H1 (cell line): ENCODE data around the gene TNIK. TPM values are rescaled to one million over a fixed set of nuclear protein-coding genes. Genes with fewer than 3 reads are reported as not detected.

Source experiments
- CTCF ChIA-PET: fragments of 300-600 bp; sonication (Branson Sonifier 250); formaldehyde crosslinking; loops from one replicate; lab custom pipeline; 2021; ENCODE audit not compliant: partially characterized antibody; lab: Charles Lee
- POLR2A ChIA-PET: fragments of 300-600 bp; sonication (Branson Sonifier 250); formaldehyde crosslinking; loops from one replicate; lab custom pipeline; 2021; ENCODE audit warnings: inconsistent platforms; ENCODE audit not compliant: partially characterized antibody; lab: Charles Lee
- DNase-seq, 2 experiments: peaks; one replicate each; pipeline versions ENCODE4 v3.0.0 to v3.0.0-alpha.2; 2010 to 2022; ENCODE audit warnings: low spot score in 2 of 2, low read depth in 1 of 2, mixed read lengths in 1 of 2
- FAIRE-seq: peaks from 2 replicates; lab custom pipeline; 2011; peaks lifted over from hg19 to GRCh38; lab: Jason Lieb, UNC
- H2AFZ ChIP-seq: 2 replicates; pipeline ENCODE4 v1.8.1; 2012; ENCODE audit warnings: low read length, inconsistent platforms
- H2AK5ac ChIP-seq: 2 replicates; pipeline ENCODE4 v1.6.1; 2013; ENCODE audit warnings: low read depth, low read length
- H2BK120ac ChIP-seq: replicated peaks from 2 replicates; pipeline ENCODE3; 2013; ENCODE audit warnings: low read depth, low read length, inconsistent platforms
- H2BK12ac ChIP-seq: 2 replicates; pipeline ENCODE4 v1.6.1; 2013; ENCODE audit warnings: low read depth, low read length
- H2BK15ac ChIP-seq: 2 replicates; pipeline ENCODE4 v1.6.1; 2013; ENCODE audit warnings: low read length
- H2BK20ac ChIP-seq: 2 replicates; pipeline ENCODE4 v1.6.1; 2013; ENCODE audit warnings: low read length
- H2BK5ac ChIP-seq: 2 replicates; pipeline ENCODE4 v1.6.1; 2013; ENCODE audit warnings: low read depth, low read length
- H3K14ac ChIP-seq: 2 replicates; pipeline ENCODE4 v1.6.1; 2013; ENCODE audit warnings: inconsistent platforms; ENCODE audit not compliant: insufficient read length
- H3K18ac ChIP-seq: 2 replicates; pipeline ENCODE4 v1.6.1; 2013; ENCODE audit warnings: low read length; ENCODE audit errors: extremely low read depth
- H3K23ac ChIP-seq: 2 replicates; pipeline ENCODE4 v1.6.1; 2013; ENCODE audit warnings: inconsistent platforms; ENCODE audit not compliant: insufficient read length
- H3K23me2 ChIP-seq: 2 replicates; pipeline ENCODE4 v1.6.1; 2013; ENCODE audit warnings: low read depth, low read length
- H3K27ac ChIP-seq: 2 replicates; pipeline ENCODE4 v1.6.1; 2011; ENCODE audit warnings: low read depth, low read length, inconsistent platforms
- H3K27me3 ChIP-seq, 4 experiments: replicated peaks in 1 of 4; 1 replicate in 1 of 4; 2 replicates in 3 of 4; pipeline versions ENCODE4 v1.6.1 to v1.8.1; 2011 to 2013; ENCODE audit warnings: low read length in 3 of 4, mild to moderate bottlenecking in 3 of 4, inconsistent platforms in 2 of 4, mixed read lengths in 2 of 4, moderate library complexity in 1 of 4; ENCODE audit not compliant: control insufficient read depth in 3 of 4, insufficient read depth in 3 of 4; ENCODE audit errors: extremely low read depth in 1 of 4
- H3K36me3 ChIP-seq, 4 experiments: 2 replicates each; pipeline versions ENCODE4 v1.6.1 to v1.8.1; 2011 to 2013; ENCODE audit warnings: mild to moderate bottlenecking in 4 of 4, low read length in 3 of 4, moderate library complexity in 2 of 4, control low read depth in 1 of 4, inconsistent platforms in 1 of 4; ENCODE audit not compliant: insufficient read depth in 4 of 4, control insufficient read depth in 2 of 4
- H3K4ac ChIP-seq: replicated peaks from 2 replicates; pipeline ENCODE3; 2013; ENCODE audit warnings: low read length, low read depth, mixed read lengths, inconsistent platforms; ENCODE audit not compliant: insufficient read length
- H3K4me1 ChIP-seq, 4 experiments: replicated peaks in 1 of 4; 1 replicate in 1 of 4; 2 replicates in 3 of 4; pipeline versions ENCODE4 v1.6.1 to v1.8.1; 2011 to 2013; ENCODE audit warnings: low read length in 3 of 4, inconsistent platforms in 2 of 4, mixed read lengths in 1 of 4; ENCODE audit not compliant: insufficient read depth in 4 of 4, control insufficient read depth in 3 of 4
- H3K4me2 ChIP-seq, 2 experiments: 2 replicates each; pipeline versions ENCODE4 v1.6.1 to v1.8.1; 2011 to 2013; ENCODE audit warnings: low read depth in 2 of 2, low read length in 2 of 2, control low read depth in 1 of 2, inconsistent platforms in 1 of 2, mild to moderate bottlenecking in 1 of 2; ENCODE audit not compliant: insufficient read depth in 1 of 2
- H3K4me3 ChIP-seq, 4 experiments: fragments of 200-600, 300-600 bp in 1 of 4; sonication (generic), shearing (Covaris generic), sonication (Bioruptor Twin) in 1 of 4; 2 replicates each; pipeline versions ENCODE4 v1.5.1 to v1.8.1; 2011 to 2016; ENCODE audit warnings: low read length in 4 of 4, low read depth in 3 of 4, control low read depth in 2 of 4, inconsistent platforms in 2 of 4, mild to moderate bottlenecking in 2 of 4, mixed read lengths in 1 of 4, moderate library complexity in 1 of 4; ENCODE audit not compliant: insufficient read depth in 2 of 4; ENCODE audit errors: extremely low read depth in 1 of 4
- H3K56ac ChIP-seq: replicated peaks from 2 replicates; pipeline ENCODE3; 2013; ENCODE audit warnings: low read depth, mild to moderate bottlenecking, mixed read lengths, low read length, inconsistent platforms; ENCODE audit not compliant: insufficient read length
- H3K79me1 ChIP-seq: 2 replicates; pipeline ENCODE4 v1.6.1; 2013; ENCODE audit warnings: low read depth, low read length, control low read depth
- H3K79me2 ChIP-seq, 2 experiments: 2 replicates each; pipeline versions ENCODE4 v1.6.1 to v1.8.1; 2012 to 2013; ENCODE audit warnings: low read length in 2 of 2, mild to moderate bottlenecking in 2 of 2, inconsistent platforms in 1 of 2; ENCODE audit not compliant: insufficient read depth in 2 of 2, control insufficient read depth in 1 of 2
- H3K9ac ChIP-seq, 4 experiments: replicated peaks in 1 of 4; 1 replicate in 1 of 4; 2 replicates in 3 of 4; pipeline versions ENCODE4 v1.6.1 to v1.8.1; 2011 to 2013; ENCODE audit warnings: low read depth in 3 of 4, low read length in 3 of 4, control low read depth in 2 of 4, mild to moderate bottlenecking in 2 of 4, moderate library complexity in 2 of 4, inconsistent platforms in 1 of 4; ENCODE audit errors: extremely low read depth in 1 of 4
- H3K9me3 ChIP-seq, 2 experiments: 2 replicates each; pipeline versions ENCODE4 v1.6.1 to v1.8.1; 2012 to 2013; ENCODE audit warnings: mild to moderate bottlenecking in 2 of 2, moderate library complexity in 2 of 2, control low read depth in 1 of 2, inconsistent platforms in 1 of 2, low read depth in 1 of 2, low read length in 1 of 2, mixed read lengths in 1 of 2; ENCODE audit not compliant: insufficient read depth in 2 of 2
- H4K20me1 ChIP-seq, 2 experiments: replicated peaks in 1 of 2; 2 replicates each; pipeline versions ENCODE3 to v1.8.1; 2011 to 2013; ENCODE audit warnings: inconsistent platforms in 2 of 2, low read length in 2 of 2, mild to moderate bottlenecking in 1 of 2; ENCODE audit not compliant: insufficient read depth in 2 of 2, control insufficient read depth in 1 of 2
- H4K5ac ChIP-seq: 2 replicates; pipeline ENCODE4 v1.6.1; 2013; ENCODE audit warnings: low read length, low read depth, mixed read lengths, inconsistent platforms; ENCODE audit not compliant: insufficient read length
- H4K8ac ChIP-seq: 2 replicates; pipeline ENCODE4 v1.8.0; 2013; ENCODE audit warnings: mild to moderate bottlenecking, moderate library complexity, low read length, inconsistent platforms; ENCODE audit not compliant: insufficient read depth; ENCODE audit errors: extremely low read depth
- H4K91ac ChIP-seq: replicated peaks from 2 replicates; pipeline ENCODE3; 2013; ENCODE audit warnings: low read length, mixed read lengths, inconsistent platforms; ENCODE audit not compliant: insufficient read length
- WGBS, 2 experiments: shearing (Covaris generic) in 1 of 2; methylation state at CpG; one replicate each; pipeline versions ENCODE4 v1.1.6 to v1.1.7; 2013 to 2015; ENCODE audit warnings: low lambda C conversion rate in 2 of 2, mixed read lengths in 2 of 2, inconsistent platforms in 1 of 2, low coverage in 1 of 2, missing lambda C conversion rate in 1 of 2; ENCODE audit not compliant: insufficient replicate concordance in 2 of 2, insufficient coverage in 1 of 2, insufficient read length in 1 of 2; ENCODE audit errors: extremely low coverage in 1 of 2, missing lambda C conversion rate in 1 of 2; 5-methylcytosine and 5-hydroxymethylcytosine counted together
- polyA plus RNA-seq, 7 experiments: library from polyadenylated mRNA; depleted of rRNA in 3 of 7; stranded (reverse) in 5 of 7; unstranded in 2 of 7; fragments of >200 nt in 5 of 7; fragments of 200-250 nt in 2 of 7; gene quantifications; 1 replicate in 5 of 7; 2 replicates in 1 of 7; 4 replicates in 1 of 7; pipeline versions ENCODE4 v1.2.1 to v1.2.3, GENCODE V29; 2011 to 2013; ENCODE audit warnings: missing spikeins in 2 of 7, mixed read lengths in 2 of 7
- total RNA-seq: library from RNA; stranded (reverse); fragmentation: NEBNext Ultra II Directional; extraction: Animal tissue kit (Norgen Biotek cat#: 25700); gene quantifications from 2 replicates; pipeline ENCODE4 v1.2.1, GENCODE V29; 2021

The TNIK gene
- total and polyA plus RNA-seq, 2 of the 8 experiments (the other 6 are each of a cell fraction or from before 2014, with no cell fraction given): 7.4 to 42.0 TPM

- Histone ChIP-seq H3K36me3 (no peaks in the 10 kb centered on the region), H3K79me2 (no peaks in the 10 kb centered on the region), H4K8ac (no peak overlapping the region), H2AK5ac (no peak overlapping the region), H3K27ac (no peak overlapping the region), H3K9ac (no peak overlapping the region), H2BK20ac (no peak overlapping the region), H3K27me3 (no peaks in the 10 kb centered on the region), H3K4me3 (no peak overlapping the region), H2BK5ac (no peak overlapping the region), H3K9me3 (no peaks in the 10 kb centered on the region), H4K5ac (no peak overlapping the region), H3K18ac (no peak overlapping the region), H3K79me1 (no peaks in the 10 kb centered on the region), H3K56ac (no peak overlapping the region), H3K23me2 (no peaks in the 10 kb centered on the region), H4K91ac (no peak overlapping the region), H2AFZ (no peak overlapping the region), H3K14ac (no peak overlapping the region), H2BK12ac (no peak overlapping the region), H3K4ac (no peak overlapping the region), H2BK120ac (no peak overlapping the region), H3K4me2 (no peak overlapping the region), H2BK15ac (no peak overlapping the region), H3K23ac (no peak overlapping the region), H3K4me1 (peaks cover 0 to 7% (median 3%) of the 10 kb centered on the region in 4 experiments; a peak in 4 of 7 replicates), H4K20me1 (no peaks in the 10 kb centered on the region)
- CTCF ChIA-PET: interaction anchor here (0.7 to 4.9 kb wide), 9 partner anchors 13 to 376 kb away, joined by 3 to 23 read pairs (median 4); no protein-coding TSS in a partner anchor
- WGBS, 2 experiments: 89% methylated on average over 3 of the region's 3 CpGs; no CpG with 5 or more reads in 1 of the 2 experiments
- no peak for FAIRE-seq
- DNase-seq: no peak
- POLR2A ChIA-PET: interaction anchor here (0.6 kb wide), 1 partner anchor 166 kb away, joined by 3 read pairs; no protein-coding TSS in a partner anchor
Observed at GRCh38 chr3:171189394-171190080, 270.7 kb downstream of the TNIK start.
